OCI-LY7 (cell line): Measurements from ENCODE around the gene KNL1.

Experiments used
- CTCF ChIP-seq: fragments of 200-600 bp; sonication (generic); conservative IDR thresholded peaks from 2 replicates; pipeline ENCODE4 v1.5.1; 2014; ENCODE audit warnings: mild to moderate bottlenecking, antibody characterized with exemption, low read length, moderate library complexity, mixed read lengths
- EZH2phosphoT487 ChIP-seq: fragments of 200-600 bp; sonication (generic); IDR thresholded peaks from 2 replicates; pipeline ENCODE4 v1.6.1; 2018; ENCODE audit warnings: low read depth, borderline replicate concordance, mild to moderate bottlenecking, mixed run types, antibody characterized with exemption, low read length, moderate library complexity, mixed read lengths

GRCh38 chr15:40549894-40550293 lies 44.2 kb upstream of the KNL1 start:
- no peak for TF ChIP-seq CTCF
- no peak for TF ChIP-seq EZH2phosphoT487
